HG03565 (cell line): ENCODE results near the gene PPME1.

Experiments used
- ATAC-seq: cut with Tn5 transposase; IDR thresholded peaks from one replicate; pipeline ENCODE4 v1.9.1; 2021; ENCODE audit warnings: mild to moderate bottlenecking, moderate library complexity; ENCODE audit not compliant: unreplicated experiment

Gene PPME1

DNA sequence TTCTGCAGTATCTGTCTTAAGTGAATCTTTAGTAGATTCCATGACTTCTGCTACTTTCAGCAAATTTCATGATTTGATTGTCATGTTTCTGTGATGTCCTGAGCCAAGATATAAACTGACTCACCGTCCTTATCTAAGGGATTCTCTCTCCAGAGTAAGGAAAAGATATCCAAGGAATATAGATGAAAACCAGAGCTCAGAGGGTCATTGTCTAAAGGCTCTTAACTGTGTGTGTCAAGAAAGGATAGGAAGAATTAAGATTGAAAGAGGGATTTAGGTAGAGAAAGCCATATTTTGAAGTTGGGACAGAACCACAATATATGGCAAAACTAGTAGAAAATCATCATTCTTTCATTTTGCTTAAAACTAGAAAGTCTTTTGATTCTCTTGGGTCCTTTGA is 50.7 kb downstream of the PPME1 start:
- no peak for ATAC-seq

DNA sequence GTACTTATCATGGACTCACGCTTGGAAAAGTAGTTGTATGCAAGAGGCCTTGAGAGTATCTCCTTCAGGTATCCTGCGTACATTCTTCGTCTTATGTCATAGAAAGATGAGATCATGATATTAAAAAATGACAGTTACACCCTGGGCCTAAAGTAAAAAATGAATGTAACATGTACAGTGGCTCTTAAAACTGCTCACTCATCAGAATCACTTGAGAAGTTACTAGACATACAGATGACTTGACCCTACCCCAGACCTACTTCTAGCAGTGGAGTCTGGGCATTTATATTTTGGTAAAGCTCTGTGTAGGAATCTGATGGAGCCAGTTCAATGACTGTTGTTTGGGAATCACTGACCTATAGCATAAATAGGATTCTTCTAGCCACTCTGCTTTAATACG is 54.5 kb downstream of the PPME1 start:
- ATAC-seq: no peak

DNA sequence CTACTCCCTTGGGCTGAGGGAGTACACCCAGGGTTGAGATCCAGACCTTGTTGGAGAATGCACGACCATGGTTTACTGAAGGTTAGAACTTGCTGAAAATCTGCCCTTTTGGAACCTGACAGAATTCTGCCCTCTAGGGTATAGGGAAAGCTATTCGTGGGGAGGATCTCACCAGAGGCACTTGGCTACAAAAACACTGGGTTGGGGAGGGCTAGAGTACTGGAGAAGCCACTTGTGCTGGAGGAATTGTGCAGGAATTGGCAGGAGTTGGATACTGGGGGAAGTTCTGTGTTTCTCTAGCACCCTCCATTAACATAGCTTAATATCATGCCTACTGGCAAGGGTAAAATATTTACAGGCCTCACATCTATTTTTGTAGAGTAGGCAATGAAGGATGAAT is 55.8 kb downstream of the PPME1 start:
- ATAC-seq: no peak

DNA sequence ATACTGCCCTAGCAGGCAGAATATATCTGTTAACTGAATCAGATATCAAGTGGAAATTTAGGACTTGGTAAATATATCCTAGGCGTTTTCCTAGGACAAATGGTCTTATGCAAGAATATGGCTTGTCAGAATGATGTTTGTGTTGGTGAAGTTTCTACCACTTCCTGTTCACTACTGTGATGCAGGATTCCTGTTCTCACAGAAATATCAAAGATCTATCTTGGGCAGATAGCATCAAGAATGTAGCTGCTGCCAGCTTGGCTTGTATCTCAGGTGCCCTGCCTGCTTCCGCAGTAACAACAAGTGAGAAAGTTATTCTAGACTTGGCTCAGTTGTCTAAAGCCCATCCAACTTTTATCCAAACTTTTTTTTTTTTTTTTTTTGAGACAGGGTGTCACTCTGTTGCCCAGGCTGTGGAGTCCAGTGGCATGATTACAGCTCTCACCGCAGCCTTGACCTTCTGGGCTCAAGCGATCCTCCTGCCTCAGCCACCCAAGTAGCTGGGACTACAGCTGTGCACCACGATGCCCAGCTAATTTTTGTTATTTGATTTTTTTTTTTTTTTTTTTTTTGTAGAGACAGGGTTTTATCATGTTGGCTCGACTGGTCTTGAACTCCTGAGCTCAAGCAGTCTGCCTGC is 61.3 kb downstream of the PPME1 start:
- no peak for ATAC-seq

GRCh38 chr11:74233683-74234082 is 62.6 kb downstream of the PPME1 start:
- ATAC-seq: no peak

DNA sequence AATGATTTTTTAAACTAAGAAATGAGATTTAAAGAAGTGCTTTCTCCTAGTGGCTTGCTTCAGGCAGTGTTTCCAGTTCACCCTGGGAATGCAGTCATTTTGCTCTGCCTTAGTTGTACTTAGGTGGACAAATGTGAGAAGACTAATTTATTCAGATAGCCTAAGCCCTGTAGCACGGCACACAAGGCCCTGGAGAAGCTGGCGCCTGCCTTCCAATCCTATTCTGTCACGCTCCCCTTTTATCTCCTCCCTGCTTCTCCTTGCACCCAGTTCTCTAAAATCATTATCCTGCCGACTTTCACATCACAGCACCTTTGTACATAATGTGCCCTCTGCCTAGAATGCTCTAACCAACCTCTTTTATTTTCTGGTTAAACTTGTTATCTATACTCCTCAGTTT is 64.0 kb downstream of the PPME1 start:
- no peak for ATAC-seq

DNA sequence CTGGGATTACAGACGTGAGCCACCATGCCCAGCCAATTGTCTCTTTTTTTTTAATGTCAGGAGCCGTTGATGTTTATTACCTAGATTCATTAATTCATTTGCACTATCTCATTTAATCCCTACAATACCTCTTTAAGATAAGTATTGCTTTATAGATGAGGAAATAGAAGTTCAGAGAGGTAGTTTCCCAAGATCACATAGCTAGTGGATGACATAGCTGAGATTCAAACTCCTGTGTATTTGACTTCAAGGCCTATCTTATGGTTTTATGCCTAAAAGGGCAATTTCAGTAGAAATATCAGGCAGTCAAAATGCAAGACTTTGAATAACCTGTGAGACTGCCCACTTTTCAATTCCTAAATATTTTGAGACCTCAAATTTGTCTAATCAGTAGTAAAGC is 66.5 kb downstream of the PPME1 start:
- no peak for ATAC-seq

DNA sequence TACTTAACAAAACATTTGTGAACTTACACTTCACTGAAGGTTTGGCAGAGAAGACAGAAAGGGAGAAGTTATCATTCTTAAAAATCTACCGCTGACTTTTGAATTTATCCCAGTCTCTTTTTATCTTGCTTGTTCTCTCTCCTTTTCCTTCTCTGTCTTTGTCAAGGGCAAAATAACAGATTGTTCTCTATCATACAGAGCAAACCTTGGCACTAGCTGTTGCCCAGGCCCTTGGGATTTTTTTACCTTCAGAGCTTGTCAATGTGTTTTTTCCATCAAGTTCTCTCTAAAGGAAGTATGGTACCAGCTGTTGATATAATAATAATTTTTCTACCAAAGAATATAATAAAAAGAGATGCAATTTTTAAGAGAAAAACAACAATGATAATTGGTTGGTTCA is 67.2 kb downstream of the PPME1 start:
- no peak for ATAC-seq

DNA sequence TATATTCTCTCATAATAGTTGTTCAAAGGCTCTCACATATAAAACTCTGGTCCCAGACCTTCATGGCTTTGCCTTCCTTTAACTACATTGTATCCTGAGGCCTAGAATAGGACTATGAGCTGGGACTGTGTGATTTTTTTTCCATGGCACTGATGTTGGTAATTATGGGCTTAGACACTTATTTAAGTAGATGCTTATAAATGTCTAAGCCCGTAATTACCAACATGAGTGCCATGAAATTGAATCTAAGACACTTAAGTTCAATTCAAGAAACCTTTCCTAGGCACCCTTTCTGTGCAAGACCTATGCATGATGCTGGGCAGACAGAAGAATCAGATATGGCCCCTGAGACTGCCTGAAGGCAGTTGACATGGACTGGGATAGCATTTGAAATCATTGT is 77.4 kb downstream of the PPME1 start:
- no peak for ATAC-seq

- no peak for ATAC-seq
Measured at GRCh38 chr11:74249496-74249895, 78.4 kb downstream of the PPME1 start.

DNA sequence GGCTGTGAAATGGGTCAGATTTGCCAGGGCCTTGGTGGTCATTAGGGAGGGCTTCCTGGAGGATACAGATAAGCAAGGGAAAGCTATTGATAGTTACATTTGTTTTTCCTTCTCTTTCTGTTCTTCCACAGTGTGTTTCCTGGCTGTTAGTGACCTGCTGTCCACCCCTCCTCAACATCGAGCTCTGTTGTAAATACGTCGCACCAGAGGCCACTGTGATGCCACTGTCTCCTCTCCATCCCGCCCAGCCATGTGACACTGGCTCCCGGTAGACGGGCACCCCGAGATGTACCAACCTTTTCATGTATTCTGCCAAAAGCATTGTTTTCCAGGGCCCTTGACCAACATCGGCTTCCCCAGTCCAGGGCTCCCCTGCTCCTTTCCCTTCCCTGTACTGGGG is 82.3 kb downstream of the PPME1 start:
- ATAC-seq: no peak

DNA sequence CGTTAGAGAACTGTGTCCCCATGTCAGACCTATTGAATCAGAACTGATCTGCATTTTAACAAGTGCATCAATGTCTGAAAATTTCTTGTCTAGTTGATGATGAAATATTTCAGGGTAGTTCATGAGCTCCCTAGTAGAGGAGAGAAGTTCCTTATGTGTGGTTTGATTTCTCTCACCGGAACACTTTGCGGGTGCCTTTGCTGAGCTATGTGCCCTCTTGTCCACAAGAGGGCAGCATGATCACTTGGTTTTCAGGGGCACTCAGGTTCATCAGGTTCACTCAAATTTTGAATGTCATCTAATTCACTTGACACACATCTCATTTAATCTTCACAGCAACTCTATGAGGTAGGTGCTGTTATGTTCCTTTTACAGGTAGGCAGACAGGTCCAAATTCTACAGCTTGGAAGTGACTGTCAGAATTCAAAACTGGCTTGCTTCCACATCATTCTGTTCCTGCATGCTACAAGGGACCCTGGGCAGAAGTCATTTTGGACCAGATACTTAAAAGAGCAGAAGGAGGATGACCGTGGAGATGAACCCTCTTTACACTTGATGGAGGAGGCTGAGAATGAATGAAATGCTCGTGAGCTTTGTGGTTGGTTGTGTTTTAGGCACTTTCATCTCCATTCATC is 84.8 kb downstream of the PPME1 start:
- ATAC-seq: no peak

DNA sequence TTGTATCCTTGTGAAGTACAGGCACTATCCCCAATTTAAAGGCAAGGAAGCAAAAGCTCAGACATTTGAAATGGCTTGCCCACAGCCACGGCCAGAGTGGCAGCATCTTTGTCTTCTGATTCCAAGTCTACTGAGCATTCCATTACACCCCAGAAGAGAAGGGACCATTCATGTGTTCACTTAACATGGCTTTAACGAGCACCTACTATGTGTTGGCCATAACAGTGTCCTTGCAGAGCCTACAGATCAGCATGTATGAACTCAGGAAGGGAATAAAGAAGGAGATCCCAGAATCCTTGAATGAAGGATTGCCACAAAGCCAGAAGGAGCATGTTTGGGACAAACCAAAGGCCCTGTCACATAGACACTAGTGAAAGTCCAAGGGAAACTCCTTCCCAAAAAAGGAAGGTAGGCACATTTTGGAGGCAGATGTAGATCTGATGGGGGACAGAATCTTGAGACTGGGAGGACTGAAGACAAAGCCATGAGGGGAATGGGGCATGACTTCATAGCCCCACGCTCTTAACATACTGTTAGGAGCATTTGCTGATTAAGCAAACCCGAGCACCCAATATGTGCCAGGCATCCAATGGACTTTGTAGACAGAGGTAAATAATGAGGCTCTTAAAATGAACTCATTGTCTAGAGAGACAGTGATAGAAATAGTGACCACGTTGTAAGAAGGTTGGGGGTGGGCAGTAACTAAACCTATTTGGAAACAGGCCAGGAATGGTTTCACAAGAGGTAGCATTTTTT is 85.5 kb downstream of the PPME1 start:
- no peak for ATAC-seq

- no peak for ATAC-seq
Measured at GRCh38 chr11:74257959-74258553, 87.0 kb downstream of the PPME1 start.

DNA sequence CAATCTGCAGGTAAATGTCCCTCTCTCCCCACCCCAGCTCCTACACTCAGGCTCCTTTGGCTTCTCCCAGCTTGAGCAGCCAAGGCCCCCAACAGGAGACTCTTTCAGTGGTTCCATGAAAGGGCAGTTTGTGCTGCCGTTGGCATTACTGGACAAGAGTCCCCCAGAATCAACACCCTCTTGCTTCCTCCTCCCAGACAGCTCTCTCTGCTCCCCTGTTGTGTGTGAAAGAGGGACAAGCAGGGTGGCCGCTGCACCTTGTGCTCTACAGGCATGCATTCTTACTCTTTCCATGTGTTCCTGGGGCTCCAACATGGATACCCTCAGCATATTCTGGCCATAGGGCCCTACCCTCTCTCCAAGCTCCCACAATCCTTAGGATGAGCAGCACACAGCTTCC is 91.6 kb downstream of the PPME1 start:
- ATAC-seq: no peak

GRCh38 chr11:74265256-74265655 is 94.2 kb downstream of the PPME1 start:
- no peak for ATAC-seq

GRCh38 chr11:74267014-74267413 is 95.9 kb downstream of the PPME1 start:
- ATAC-seq: no peak

DNA sequence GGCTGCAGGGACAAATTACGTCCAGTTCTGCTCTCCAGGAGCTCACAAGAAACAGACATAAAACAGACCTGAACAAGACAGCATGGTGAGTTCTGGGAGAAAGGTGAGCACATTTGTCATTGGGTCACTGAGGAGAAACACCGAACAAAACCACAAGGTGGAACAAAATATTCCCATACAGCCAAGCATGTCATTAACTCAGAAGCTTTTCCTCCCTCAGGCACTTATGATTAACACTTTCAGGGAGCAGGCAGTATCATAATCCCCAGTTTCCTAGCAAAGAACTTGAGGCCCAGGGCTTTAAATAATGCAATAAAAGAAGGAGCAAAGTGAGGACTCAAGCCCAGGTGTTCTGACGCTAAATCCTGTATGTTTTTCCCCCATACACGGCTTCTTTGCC is 97.4 kb downstream of the PPME1 start:
- no peak for ATAC-seq

DNA sequence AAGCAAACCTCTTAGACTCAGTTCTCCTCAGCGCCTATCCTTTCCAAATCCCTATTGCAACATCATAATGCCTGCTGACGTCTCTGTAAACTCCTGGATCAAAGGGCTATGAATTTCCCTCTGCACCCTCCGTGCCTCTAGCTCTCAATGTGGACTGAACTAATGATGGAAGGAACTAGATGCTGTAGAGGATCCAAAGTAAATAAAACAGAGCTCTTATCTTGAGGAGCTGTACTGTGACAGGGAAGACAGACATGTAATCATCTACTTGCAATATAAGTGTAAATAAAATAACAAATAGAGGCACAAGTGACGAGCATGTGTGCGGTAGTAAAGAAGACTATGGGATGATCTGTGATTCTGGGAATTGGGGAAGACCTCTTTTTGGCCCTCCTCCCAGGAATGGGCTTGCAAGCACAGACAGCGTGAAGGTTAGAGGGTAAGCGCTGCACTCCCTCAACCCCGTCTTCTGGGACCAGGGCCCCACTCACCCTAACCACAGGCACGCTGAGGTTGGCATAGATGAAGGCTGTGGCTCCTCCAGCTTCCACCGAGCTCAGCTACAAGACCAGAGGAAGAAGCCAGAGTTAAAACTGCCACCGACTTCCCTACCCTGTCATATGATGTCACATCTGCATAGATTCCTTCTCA is 98.2 kb downstream of the PPME1 start:
- ATAC-seq: no peak

DNA sequence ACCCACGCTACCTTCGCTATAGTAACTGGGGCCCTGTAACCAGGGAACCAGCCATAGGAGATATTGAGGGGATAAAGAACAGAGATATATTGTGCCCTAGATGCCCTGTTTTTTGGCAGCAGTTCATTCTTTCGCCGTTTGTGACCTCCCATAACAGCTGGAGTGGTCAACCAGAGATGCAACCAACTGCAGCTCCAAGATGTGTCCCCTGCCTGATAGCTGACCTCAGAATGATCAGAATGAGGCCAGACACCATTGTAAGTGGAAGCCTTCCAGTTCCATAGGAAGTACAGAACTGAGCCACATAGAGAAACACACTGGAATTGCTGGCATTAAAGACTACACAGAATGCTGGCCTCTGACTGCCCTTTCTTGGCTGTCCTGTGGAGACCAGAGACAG is 101.2 kb downstream of the PPME1 start:
- no peak for ATAC-seq

GRCh38 chr11:74276581-74276980 is 105.5 kb downstream of the PPME1 start:
- no peak for ATAC-seq
